ENCODE results near the gene ITGA4.
"Not testable (repeated sequence)": the region's sequence is repeated elsewhere in the genome, so short reads cannot be mapped to it uniquely, and the experiment has no call there.

Gene ITGA4

GRCh38 chr2:181457121-181457740 is at the start of gene ITGA4:
Gene ITGA4, plus strand, starts transcription at chr2:181457386. Its CDS starts 269 bp downstream, at chr2:181457655.
- peak; percentile 66 for DNase-seq

DNA sequence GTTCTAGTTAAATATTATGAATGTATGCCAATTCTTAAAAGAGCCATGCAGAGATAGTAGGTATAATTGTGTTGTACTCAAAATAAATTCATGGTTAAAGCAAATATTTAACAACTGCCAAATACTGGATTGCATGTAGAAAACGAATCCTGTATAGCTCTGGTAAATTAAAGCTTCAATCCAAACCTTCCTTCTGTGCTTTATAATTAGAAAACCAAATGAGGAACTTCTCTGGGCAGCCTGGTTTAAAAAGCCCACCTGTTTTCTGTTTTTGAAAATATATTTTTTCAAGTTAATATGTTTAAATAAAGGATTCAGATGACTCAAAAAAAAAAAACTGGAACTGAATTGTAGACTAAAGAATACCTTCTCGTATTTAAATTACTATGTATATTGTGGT is 48.3 kb upstream of the ITGA4 start:
- DNase-seq, result no peak

- DNase-seq, result no peak
Measured at GRCh38 chr2:181411105-181411849, 45.9 kb upstream of the ITGA4 start.

DNA sequence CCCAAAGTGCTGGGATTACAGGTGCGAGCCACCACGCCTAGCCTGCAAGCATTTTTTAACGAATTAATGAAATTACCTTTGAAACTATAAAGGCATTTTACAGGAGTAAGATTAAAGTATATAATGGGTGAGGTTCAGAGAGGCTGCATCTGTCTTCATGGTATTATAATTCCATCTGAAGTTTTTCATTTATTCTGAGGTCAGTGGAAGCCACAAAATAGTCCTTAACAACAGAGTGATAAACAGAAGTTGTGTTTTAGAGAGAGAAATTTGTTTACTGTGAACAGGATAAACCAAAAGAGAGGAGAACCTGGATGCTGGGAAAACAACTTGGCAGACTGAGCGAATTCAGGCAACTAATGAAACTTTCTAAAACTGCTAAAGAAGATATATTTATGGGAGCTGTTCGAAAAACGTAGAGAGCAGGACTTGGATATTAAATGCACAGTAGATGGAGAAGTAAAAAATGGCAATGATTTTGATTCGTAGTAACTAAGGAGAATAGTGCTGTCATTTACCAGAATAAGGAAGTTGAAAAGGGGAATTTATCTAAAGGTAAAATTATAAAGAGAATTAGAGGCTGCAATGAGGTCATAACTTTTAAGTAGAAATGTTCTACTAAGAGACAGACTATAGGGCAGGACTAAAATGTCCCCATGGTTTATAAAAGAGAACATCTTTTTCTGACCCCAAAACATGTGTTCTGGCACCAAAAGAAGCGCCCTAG is 37.9 kb upstream of the ITGA4 start:
- no peak for DNase-seq

DNA sequence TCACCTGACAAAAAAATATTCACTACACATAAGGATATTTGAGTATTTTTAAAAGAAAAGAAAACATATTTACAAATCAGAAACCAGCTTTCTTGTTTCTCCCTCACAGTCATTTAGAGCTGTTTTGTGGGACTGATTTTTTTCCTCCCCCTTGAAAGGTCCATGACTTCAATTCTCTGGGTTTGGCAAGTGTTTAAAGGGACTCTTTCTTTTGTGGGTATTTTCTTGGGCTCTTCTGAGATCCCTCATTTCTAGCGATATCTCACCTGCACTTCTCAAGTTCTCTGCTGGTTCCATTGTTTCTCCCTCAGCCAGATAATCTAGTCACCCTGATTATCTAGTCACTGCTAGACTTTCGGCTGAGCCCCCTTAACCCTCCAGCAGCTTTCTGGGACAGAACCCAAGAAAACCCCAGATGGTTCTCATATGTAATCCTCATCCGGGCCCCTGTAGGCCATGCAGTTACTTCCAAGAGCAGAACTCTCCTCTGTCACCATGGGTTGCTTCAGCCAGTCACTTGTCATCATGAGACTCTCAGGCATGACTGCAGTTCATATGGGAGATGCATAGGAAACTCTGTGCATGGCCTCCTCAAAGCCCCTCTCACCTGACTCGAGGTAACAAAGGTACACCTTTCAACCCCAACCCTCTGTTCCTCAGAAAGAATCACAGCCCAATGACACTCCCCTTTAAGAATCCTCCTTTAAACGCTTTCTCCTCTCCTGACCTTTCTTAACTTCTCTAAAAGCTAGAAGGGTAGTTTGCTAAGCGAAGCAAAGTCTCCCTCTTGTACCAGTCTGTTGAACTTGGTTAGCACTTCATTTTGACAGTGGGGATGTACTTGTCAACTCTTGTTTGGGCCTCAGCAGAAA is 36.7 kb upstream of the ITGA4 start:
- no peak for DNase-seq

GRCh38 chr2:181421131-181421458 is 36.1 kb upstream of the ITGA4 start:
- DNase-seq, result no peak

DNA sequence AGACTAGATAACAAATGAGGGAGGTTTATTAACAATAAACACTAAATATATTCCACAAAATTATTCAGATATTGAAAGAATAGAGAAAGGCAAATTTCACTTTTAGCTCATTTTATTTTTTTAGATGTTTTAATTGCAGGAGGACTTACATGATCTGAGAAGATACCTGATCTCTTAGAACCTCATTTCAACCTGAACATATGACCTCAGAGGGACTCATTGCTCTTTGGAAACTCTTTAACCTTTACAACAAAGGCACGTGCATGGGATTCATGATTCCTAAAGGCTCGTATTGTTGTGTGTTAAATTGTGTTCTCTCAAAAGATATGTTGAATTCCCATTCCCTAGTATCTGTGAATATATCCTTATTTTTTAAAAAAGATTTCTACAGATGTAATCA is 35.7 kb upstream of the ITGA4 start:
- no peak for DNase-seq

- DNase-seq, result no peak
Measured at GRCh38 chr2:181426672-181427071, 30.5 kb upstream of the ITGA4 start.

GRCh38 chr2:181430406-181431118 is 26.6 kb upstream of the ITGA4 start:
- no peak for DNase-seq

DNA sequence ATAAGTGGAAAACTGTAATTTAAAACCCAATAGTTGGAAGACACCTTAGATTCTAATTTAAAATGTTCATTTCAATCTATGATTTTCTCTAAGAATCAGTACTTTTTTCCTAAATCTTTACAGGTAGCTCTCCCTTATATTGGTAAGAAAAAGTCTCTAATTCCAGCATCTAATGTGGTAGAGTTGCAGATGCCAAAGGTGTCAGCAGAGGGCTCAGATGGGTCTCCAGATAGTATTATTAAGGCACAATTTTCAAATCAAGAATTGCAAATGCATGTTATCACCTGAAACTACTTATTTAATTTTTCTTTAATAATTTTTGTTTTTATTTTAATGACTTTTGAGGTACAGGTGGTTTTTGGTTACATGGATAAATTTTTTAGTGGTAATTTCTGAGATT is 25.5 kb upstream of the ITGA4 start:
- DNase-seq, result no peak

GRCh38 chr2:181438261-181438660 is 18.9 kb upstream of the ITGA4 start:
- no peak for DNase-seq

DNA sequence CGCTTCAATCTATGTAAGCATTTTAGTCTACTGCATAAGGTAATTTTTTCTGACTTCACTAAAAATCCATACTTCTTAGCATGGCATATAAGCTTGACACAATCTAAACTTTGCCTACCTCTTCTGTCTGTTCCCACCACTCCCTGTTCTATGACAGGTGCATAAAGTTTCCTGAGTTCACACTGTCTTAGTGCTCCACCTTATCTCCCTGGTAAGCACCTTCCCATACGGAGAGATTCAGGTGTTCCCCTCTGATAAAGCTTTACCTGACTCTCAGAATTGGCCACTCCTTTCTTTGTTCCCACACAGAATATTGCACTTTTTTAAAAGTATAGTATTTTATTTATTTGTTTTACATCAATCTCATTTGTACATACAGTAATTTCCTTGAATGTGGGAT is 16.8 kb upstream of the ITGA4 start:
- no peak for DNase-seq

DNA sequence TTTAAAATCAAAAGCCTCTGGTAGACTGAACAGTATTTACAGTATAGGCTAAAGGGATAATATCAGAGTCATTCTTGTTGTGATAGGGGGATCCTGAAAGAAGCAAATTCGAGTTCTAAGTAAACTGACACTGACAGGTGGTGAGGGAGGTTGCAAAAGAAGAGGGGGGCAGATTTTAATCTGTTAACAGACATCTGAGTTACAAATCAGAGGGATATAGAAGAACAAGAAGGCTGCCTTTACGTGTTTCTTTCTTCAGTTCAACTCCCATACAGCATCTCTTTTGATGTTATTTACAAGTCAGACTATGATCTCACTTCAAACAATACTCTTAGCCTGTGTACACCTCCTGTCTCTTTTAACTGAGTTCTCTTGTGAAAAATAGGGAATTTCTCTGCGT is 16.3 kb upstream of the ITGA4 start:
- DNase-seq, result no peak

DNA sequence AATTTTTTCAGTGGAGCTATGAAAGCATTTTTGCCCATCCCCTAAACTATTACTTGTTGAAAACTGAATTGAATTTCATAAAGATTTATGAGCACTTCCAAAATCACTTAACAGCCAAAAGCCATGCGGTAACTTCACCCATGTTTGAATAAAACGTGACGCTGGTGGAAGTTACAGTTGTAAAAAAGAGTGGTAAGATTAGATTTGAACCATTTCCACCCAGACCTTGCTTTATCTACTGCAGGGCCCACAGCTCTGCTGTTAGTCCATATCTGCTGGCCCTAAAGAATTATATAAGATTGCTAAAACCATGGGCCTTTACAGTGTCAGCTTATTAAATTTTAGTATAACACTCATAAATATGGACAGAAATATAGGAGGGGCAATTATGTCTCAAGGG is 15.5 kb upstream of the ITGA4 start:
- DNase-seq, result no peak

GRCh38 chr2:181444654-181445053 is 12.5 kb upstream of the ITGA4 start:
- DNase-seq, result no peak

DNA sequence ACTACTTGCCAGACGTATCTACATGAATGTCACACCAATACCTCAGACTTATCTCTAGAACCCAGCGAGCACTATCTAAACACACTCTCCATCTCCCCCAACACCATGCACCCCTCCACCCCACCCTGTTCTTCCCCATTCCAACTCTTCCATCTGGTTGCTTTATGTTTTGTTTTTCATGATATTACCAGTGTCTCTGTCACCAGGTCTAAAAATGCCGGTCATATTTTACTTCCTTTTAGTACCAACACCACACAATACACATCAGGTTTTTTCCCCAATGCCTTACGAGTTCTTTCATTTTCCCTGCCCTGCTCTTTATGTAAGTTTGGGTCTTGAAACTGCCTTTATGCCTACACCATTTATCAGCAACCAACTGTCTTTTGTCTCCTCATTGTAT is 10.2 kb upstream of the ITGA4 start:
- DNase-seq, result no peak

DNA sequence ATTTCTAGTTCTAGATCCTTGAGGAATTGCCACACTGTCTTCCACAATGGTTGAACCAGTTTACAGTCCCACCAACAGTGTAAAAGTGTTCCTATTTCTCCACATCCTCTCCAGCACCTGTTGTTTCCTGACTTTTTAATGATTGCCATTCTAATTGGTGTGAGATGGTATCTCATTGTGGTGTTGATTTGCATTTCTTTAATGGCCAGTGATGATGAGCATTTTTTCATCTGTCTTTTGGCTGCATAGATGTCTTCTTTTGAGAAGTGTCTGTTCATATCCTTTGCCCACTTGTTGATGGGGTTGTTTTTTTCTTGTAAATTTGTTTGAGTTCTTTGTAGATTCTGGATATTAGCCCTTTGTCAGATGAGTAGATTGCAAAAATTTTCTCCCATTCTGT is 7.9 kb upstream of the ITGA4 start:
- not testable (repeated sequence) for DNase-seq

- no peak for DNase-seq
Measured at GRCh38 chr2:181454686-181455450, 2.3 kb upstream of the ITGA4 start.

GRCh38 chr2:181456660-181457120 is 496 bp upstream of the ITGA4 start:
- no peak for DNase-seq

DNA sequence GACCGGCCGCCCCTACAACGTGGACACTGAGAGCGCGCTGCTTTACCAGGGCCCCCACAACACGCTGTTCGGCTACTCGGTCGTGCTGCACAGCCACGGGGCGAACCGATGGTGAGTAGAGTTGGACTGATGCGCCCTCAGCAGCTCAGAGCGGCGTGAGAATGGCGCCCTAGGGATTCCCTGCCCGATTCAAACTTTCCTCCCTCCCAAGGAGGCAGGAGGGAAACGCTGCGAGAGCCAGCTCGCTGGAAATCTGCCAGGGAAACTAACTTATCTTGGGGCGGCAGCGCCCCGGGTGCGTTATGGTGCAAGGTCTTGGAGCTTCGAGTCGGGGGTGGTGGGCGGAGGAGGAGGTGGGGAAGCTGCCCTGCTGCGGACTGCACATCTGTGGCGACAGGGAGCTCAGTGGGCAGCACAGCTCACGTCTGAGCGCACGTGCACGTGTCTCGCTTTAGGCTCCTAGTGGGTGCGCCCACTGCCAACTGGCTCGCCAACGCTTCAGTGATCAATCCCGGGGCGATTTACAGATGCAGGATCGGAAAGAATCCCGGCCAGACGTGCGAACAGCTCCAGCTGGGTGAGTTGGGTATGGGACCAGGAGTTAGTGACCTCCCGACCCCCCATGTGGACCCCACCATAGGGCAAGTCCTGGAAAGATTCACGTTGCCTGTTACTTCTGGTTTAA is 697 bp downstream of the ITGA4 start:
- no peak for DNase-seq

DNA sequence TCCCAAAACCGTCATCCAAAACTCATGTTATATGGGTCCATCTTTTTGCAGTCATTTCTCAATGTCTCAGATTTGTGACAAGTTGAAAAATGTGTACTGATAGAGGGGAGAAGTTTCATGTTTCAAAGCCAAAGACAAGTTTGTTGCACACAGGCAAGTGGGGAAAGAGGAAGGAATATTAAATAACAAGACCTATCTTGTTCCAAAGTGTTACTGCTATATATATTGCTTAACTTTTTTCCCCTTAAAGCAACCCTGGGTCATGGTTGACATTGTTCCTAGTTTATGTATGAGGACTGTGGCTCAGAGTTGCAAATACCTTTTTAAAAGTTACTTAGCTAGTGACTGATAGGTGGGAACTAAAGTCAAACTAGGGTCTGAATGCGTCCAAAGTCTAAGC is 1.7 kb downstream of the ITGA4 start:
- DNase-seq, result no peak
